ENCODE data around the gene SIRT3. TPM values are rescaled to one million over a fixed set of nuclear protein-coding genes. Genes with fewer than 3 reads are reported as not detected.
A peak's percentile ranks its signal among the peaks of the same experiment; 100 is the strongest.

SIRT3 gene
- total and polyA plus RNA-seq, 2 of the 13 experiments (the other 11 are each of a cell fraction or from before 2014, with no cell fraction given): 15.1 to 18.2 TPM

- TF ChIP-seq HINFP (CRISPR knock-in tag; IDR thresholded peaks at IDR 0.05; ENCODE audit: low read depth) (no peak), RCOR2 (CRISPR knock-in tag; IDR thresholded peaks at IDR 0.05) (no peak), HMGA1 (CRISPR knock-in tag; conservative IDR thresholded peaks at IDR 0.05) (no peak), BRF2 (CRISPR knock-in tag; IDR thresholded peaks at IDR 0.05) (no peak; the same call in 1 of the 2 replicates), SAFB2 (CRISPR knock-in tag; IDR thresholded peaks at IDR 0.05; ENCODE audit: borderline replicate concordance, low read depth) (no peak), ZNF331 (CRISPR knock-in tag; IDR thresholded peaks at IDR 0.05) (no peak), ADNP (CRISPR knock-in tag; IDR thresholded peaks at IDR 0.05) (no peak), ZNF180 (CRISPR knock-in tag; IDR thresholded peaks at IDR 0.05; ENCODE audit: borderline replicate concordance, low read depth) (no peak), ZNF552 (CRISPR knock-in tag; IDR thresholded peaks at IDR 0.05; ENCODE audit: borderline replicate concordance) (no peak), CREB1 (IDR thresholded peaks at IDR 0.05) (no peak), CREB1 (CRISPR knock-in tag; IDR thresholded peaks at IDR 0.05) (no peak), ZFP91 (CRISPR knock-in tag; IDR thresholded peaks at IDR 0.05; ENCODE audit: borderline replicate concordance) (peak; percentile 98), HIVEP1 (CRISPR knock-in tag; IDR thresholded peaks at IDR 0.05) (no peak), ZSCAN5A (CRISPR knock-in tag; IDR thresholded peaks at IDR 0.05; ENCODE audit: borderline replicate concordance) (no peak), THRA (CRISPR knock-in tag; IDR thresholded peaks at IDR 0.05; ENCODE audit: borderline replicate concordance) (no peak), ZBTB20 (CRISPR knock-in tag; IDR thresholded peaks at IDR 0.05; ENCODE audit: borderline replicate concordance, low read depth) (0 out of 2 replicates have a peak, but pooled peaks have one; percentile 33), HBP1 (CRISPR knock-in tag; IDR thresholded peaks at IDR 0.05; ENCODE audit: low read depth) (peak; percentile 72; the same call in 1 of the 2 replicates), THYN1 (CRISPR knock-in tag; IDR thresholded peaks at IDR 0.05; ENCODE audit: borderline replicate concordance, low read depth) (no peak), XRCC5 (optimal IDR thresholded peaks at IDR 0.05; ENCODE audit: low read length) (peak; percentile 73), ARNTL (CRISPR knock-in tag; IDR thresholded peaks at IDR 0.05) (0 out of 2 replicates have a peak, but pooled peaks have one; percentile 50), ISL2 (CRISPR knock-in tag; IDR thresholded peaks at IDR 0.05) (0 out of 2 replicates have a peak, but pooled peaks have one; percentile 7)
Measured at GRCh38 chr11:208181-208916, 27.8 kb downstream of the SIRT3 start (continued).
